ENCODE results near the gene NXPH4. TPM values are rescaled to one million over a fixed set of nuclear protein-coding genes. Genes with fewer than 3 reads are reported as not detected.

The NXPH4 gene
- total RNA-seq, 1 donor from 2014 or later: not detected

DNA sequence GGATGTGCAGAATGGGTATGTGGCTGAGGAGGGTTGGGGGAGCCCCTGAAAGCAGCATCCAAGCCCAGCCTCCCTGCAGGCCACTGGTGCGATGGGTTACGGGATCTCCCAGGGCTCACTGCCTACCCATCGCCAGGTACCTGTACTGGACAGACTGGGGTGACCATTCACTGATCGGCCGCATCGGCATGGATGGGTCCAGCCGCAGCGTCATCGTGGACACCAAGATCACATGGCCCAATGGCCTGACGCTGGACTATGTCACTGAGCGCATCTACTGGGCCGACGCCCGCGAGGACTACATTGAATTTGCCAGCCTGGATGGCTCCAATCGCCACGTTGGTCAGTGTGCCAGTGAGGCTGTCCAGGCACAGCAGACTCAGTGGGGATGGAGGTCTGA lies 18.3 kb upstream of the NXPH4 start:
- no peaks in the 10 kb centered on the region for H3K9me3 ChIP-seq
- no peak overlapping the region for H3K4me3 ChIP-seq
- no peak for DNase-seq
- no peak overlapping the region for H3K27ac ChIP-seq
- peaks cover 98% of the 10 kb centered on the region for H3K36me3 ChIP-seq
- TF ChIP-seq, protein P1, sequence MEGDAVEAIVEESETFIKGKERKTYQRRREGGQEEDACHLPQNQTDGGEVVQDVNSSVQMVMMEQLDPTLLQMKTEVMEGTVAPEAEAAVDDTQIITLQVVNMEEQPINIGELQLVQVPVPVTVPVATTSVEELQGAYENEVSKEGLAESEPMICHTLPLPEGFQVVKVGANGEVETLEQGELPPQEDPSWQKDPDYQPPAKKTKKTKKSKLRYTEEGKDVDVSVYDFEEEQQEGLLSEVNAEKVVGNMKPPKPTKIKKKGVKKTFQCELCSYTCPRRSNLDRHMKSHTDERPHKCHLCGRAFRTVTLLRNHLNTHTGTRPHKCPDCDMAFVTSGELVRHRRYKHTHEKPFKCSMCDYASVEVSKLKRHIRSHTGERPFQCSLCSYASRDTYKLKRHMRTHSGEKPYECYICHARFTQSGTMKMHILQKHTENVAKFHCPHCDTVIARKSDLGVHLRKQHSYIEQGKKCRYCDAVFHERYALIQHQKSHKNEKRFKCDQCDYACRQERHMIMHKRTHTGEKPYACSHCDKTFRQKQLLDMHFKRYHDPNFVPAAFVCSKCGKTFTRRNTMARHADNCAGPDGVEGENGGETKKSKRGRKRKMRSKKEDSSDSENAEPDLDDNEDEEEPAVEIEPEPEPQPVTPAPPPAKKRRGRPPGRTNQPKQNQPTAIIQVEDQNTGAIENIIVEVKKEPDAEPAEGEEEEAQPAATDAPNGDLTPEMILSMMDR (IDR thresholded peaks at IDR 0.05): no peak
- no peaks in the 10 kb centered on the region for H3K4me1 ChIP-seq
- no peak for ATAC-seq
- intact Hi-C loops (cut with DNase I): no loop called here
- no peaks in the 10 kb centered on the region for H3K27me3 ChIP-seq

DNA sequence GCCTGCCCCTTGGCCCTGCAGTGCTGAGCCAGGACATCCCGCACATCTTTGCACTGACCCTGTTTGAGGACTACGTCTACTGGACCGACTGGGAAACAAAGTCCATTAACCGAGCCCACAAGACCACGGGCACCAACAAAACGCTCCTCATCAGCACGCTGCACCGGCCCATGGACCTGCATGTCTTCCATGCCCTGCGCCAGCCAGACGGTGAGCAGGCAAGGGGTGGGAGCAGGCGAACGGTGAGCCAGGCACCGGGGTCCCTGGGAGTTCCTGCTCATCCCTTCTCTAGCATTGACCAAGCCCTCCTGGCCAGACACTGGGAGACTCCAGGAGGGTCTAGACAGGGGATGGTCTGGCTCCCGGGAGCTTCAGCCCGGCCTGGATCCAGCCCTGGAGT lies 17.4 kb upstream of the NXPH4 start:
- DNase-seq: no peak
- H3K9me3 ChIP-seq: no peaks in the 10 kb centered on the region
- no peaks in the 10 kb centered on the region for H3K4me1 ChIP-seq
- H3K27ac ChIP-seq: no peak overlapping the region
- TF ChIP-seq, protein P1 (IDR thresholded peaks at IDR 0.05): no peak
- intact Hi-C loops (cut with DNase I): no loop called here
- H3K4me3 ChIP-seq: no peak overlapping the region
- no peak for ATAC-seq
- peaks cover 98% of the 10 kb centered on the region for H3K36me3 ChIP-seq
- H3K27me3 ChIP-seq: no peaks in the 10 kb centered on the region

DNA sequence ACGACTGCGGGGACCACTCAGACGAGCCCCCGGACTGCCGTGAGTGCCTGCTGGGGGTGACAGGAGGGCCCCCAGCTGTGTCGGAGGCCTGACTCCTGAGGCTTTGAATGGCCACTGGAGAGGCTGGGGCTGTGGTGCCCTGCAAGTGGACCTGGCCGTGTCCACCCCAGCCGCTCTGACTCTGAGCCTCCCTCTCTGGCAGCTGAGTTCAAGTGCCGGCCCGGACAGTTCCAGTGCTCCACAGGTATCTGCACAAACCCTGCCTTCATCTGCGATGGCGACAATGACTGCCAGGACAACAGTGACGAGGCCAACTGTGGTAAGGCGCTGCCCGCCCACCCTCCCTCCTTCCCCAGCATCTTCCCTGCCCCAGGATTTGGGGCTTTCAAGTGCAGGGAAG lies 16.1 kb upstream of the NXPH4 start:
- no peak for DNase-seq
- no peaks in the 10 kb centered on the region for H3K4me1 ChIP-seq
- TF ChIP-seq, protein P1 (IDR thresholded peaks at IDR 0.05): no peak
- no peaks in the 10 kb centered on the region for H3K27me3 ChIP-seq
- no peak for ATAC-seq
- H3K36me3 ChIP-seq: peaks cover 98% of the 10 kb centered on the region
- intact Hi-C loops (cut with DNase I): no loop called here
- H3K9me3 ChIP-seq: no peaks in the 10 kb centered on the region
- H3K27ac ChIP-seq: no peak overlapping the region
- H3K4me3 ChIP-seq: no peak overlapping the region

DNA sequence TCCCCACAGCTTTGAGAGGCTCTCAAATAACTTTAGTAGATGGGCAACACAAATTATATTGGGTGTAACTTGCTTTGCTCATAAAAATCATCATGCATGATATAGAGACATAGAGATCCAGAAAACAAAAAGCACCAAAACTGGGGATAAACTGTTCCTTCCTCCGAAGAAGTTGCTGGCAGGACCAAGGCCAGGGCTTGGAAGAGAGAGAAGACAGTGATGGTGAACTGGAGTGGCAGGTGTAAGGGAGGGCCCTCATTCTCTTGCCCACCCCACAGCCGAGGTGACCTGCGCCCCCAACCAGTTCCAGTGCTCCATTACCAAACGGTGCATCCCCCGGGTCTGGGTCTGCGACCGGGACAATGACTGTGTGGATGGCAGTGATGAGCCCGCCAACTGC lies 15.4 kb upstream of the NXPH4 start:
- peaks cover 98% of the 10 kb centered on the region for H3K36me3 ChIP-seq
- TF ChIP-seq, protein P1 (IDR thresholded peaks at IDR 0.05): no peak
- DNase-seq: no peak
- no peaks in the 10 kb centered on the region for H3K27me3 ChIP-seq
- no peak for ATAC-seq
- no peaks in the 10 kb centered on the region for H3K9me3 ChIP-seq
- H3K27ac ChIP-seq: no peak overlapping the region
- intact Hi-C loops (cut with DNase I): no loop called here
- H3K4me1 ChIP-seq: no peaks in the 10 kb centered on the region
- H3K4me3 ChIP-seq: no peak overlapping the region

DNA sequence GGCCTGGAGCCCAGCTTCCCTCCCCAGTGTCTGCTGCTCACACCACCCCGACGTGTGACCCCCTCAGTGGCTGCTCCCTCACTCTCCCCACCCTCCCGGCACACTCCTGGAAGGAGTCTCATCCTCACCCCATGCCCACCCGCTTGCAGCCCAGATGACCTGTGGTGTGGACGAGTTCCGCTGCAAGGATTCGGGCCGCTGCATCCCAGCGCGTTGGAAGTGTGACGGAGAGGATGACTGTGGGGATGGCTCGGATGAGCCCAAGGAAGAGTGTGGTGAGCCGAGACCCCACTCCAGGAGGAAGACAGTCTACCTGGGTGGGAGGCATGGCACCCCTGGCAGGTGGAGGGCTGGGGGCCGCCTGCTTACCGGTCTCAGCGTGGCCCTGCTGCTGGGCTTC lies 15.0 kb upstream of the NXPH4 start:
- Histone ChIP-seq H3K4me1 (no peaks in the 10 kb centered on the region), H3K36me3 (peaks cover 98% of the 10 kb centered on the region), H3K27ac (no peak overlapping the region), H3K27me3 (no peaks in the 10 kb centered on the region), H3K4me3 (no peak overlapping the region), H3K9me3 (no peaks in the 10 kb centered on the region)
- ATAC-seq: no peak
- TF ChIP-seq, protein P1 (IDR thresholded peaks at IDR 0.05): no peak
- intact Hi-C loops (cut with DNase I): no loop called here
- no peak for DNase-seq

DNA sequence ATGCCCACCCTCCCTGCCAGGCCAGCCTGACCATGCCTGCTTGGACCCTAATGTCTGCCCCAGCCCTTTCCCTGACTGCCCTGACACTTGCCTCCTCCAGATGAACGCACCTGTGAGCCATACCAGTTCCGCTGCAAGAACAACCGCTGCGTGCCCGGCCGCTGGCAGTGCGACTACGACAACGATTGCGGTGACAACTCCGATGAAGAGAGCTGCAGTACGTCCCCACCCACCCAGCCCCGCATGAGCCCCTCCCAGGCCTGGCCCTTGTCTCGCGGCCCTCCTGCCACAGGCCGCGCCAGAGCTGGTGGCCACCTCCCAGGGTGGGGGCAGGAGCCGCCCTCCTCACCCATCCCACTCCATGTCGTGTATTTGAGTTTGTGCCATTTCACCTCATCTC lies 14.3 kb upstream of the NXPH4 start:
- Histone ChIP-seq H3K9me3 (no peaks in the 10 kb centered on the region), H3K4me3 (no peak overlapping the region), H3K36me3 (peaks cover 97% of the 10 kb centered on the region), H3K27ac (no peak overlapping the region), H3K4me1 (no peaks in the 10 kb centered on the region), H3K27me3 (no peaks in the 10 kb centered on the region)
- no peak for ATAC-seq
- no peak for DNase-seq
- TF ChIP-seq, protein P1 (IDR thresholded peaks at IDR 0.05): no peak
- intact Hi-C loops (cut with DNase I): no loop called here
